SK-N-SH treated with all-trans-retinoic acid at 6 μM for 48 hours (cell line): ENCODE measurements around the gene PRPF38B.

Experiments used
- ATAC-seq: fragments of 200-7000 bp; cut with Tn5 transposase; 3 replicates; pipeline ENCODE4 v1.9.1; 2020; ENCODE audit warnings: mild to moderate bottlenecking, moderate library complexity
- ARNTL ChIP-seq: fragments of 450-650 bp; formaldehyde crosslinking; IDR thresholded peaks from 2 replicates; pipeline ENCODE4 v1.5.0; 2020; ENCODE audit warnings: low read depth, mild to moderate bottlenecking, moderate library complexity, borderline replicate concordance
- BACH2 ChIP-seq: fragments of 250-450 bp; sonication (Bioruptor Pico); IDR thresholded peaks from 2 replicates; pipeline ENCODE4 v1.9.0; 2021; ENCODE audit warnings: mild to moderate bottlenecking, borderline replicate concordance
- CREB5 ChIP-seq: fragments of 250-450 bp; sonication (Bioruptor Pico); IDR thresholded peaks from 2 replicates; pipeline ENCODE4 v1.5.1; 2020; ENCODE audit warnings: low read depth, mild to moderate bottlenecking, moderate library complexity
- CSDC2 ChIP-seq: fragments of 250-450 bp; sonication (Bioruptor Pico); IDR thresholded peaks from 2 replicates; pipeline ENCODE4 v1.5.0; 2020; ENCODE audit warnings: mild to moderate bottlenecking, moderate library complexity
- CSRNP3 ChIP-seq: fragments of 250-450 bp; sonication (Bioruptor Pico); IDR thresholded peaks from 2 replicates; pipeline ENCODE4 v1.5.1; 2021; ENCODE audit warnings: mild to moderate bottlenecking, moderate library complexity
- ESRRG ChIP-seq: fragments of 250-450 bp; sonication (Bioruptor Pico); IDR thresholded peaks from 2 replicates; pipeline ENCODE4 v1.6.1; 2021; ENCODE audit warnings: mild to moderate bottlenecking
- GLIS3 ChIP-seq: fragments of 250-450 bp; sonication (Bioruptor Pico); IDR thresholded peaks from 2 replicates; pipeline ENCODE4 v1.5.0; 2020; ENCODE audit warnings: mild to moderate bottlenecking, moderate library complexity
- ISL1 ChIP-seq: fragments of 250-450 bp; sonication (Bioruptor Pico); IDR thresholded peaks from 2 replicates; pipeline ENCODE4 v2.1.2; 2022; ENCODE audit warnings: mild to moderate bottlenecking, moderate library complexity
- OSR1 ChIP-seq: fragments of 250-450 bp; sonication (Bioruptor Pico); IDR thresholded peaks from 2 replicates; pipeline ENCODE4 v1.8.0; 2022; ENCODE audit warnings: moderate library complexity, mild to moderate bottlenecking, inconsistent platforms
- PATZ1 ChIP-seq: fragments of 250-450 bp; sonication (Bioruptor Pico); IDR thresholded peaks from 2 replicates; pipeline ENCODE4 v1.8.0; 2020; ENCODE audit warnings: mild to moderate bottlenecking, moderate library complexity, borderline replicate concordance
- PPARA ChIP-seq: fragments of 250-450 bp; sonication (Bioruptor Pico); IDR thresholded peaks from 2 replicates; pipeline ENCODE4 v1.5.0; 2020; ENCODE audit warnings: mild to moderate bottlenecking, borderline replicate concordance
- RARB ChIP-seq: fragments of 250-450 bp; sonication (Bioruptor Pico); IDR thresholded peaks from 2 replicates; pipeline ENCODE4 v1.8.0; 2021; ENCODE audit warnings: mild to moderate bottlenecking, moderate library complexity
- TCF4 ChIP-seq: fragments of 250-450 bp; sonication (Bioruptor Pico); IDR thresholded peaks from 2 replicates; pipeline ENCODE4 v1.8.0; 2021; ENCODE audit warnings: mild to moderate bottlenecking, moderate library complexity, borderline replicate concordance
- TOX ChIP-seq: fragments of 250-450 bp; sonication (Bioruptor Pico); IDR thresholded peaks from 2 replicates; pipeline ENCODE4 v1.8.0; 2021; ENCODE audit warnings: mild to moderate bottlenecking, moderate library complexity, borderline replicate concordance
- TSHZ2 ChIP-seq: fragments of 250-450 bp; sonication (Bioruptor Pico); IDR thresholded peaks from 2 replicates; pipeline ENCODE4 v1.5.0; 2020; ENCODE audit warnings: mild to moderate bottlenecking, moderate library complexity
- ZC3H10 ChIP-seq: fragments of 250-450 bp; sonication (Bioruptor Pico); IDR thresholded peaks from 2 replicates; pipeline ENCODE4 v1.5.1; 2021; ENCODE audit warnings: mild to moderate bottlenecking, moderate library complexity
- ZFP3 ChIP-seq: fragments of 250-450 bp; sonication (Bioruptor Pico); IDR thresholded peaks from 2 replicates; pipeline ENCODE4 v1.5.0; 2020; ENCODE audit warnings: mild to moderate bottlenecking, moderate library complexity
- ZFP30 ChIP-seq: fragments of 450-650 bp; formaldehyde crosslinking; IDR thresholded peaks from 2 replicates; pipeline ENCODE4 v1.5.0; 2022; ENCODE audit warnings: mild to moderate bottlenecking, moderate library complexity
- ZNF70 ChIP-seq: fragments of 450-650 bp; formaldehyde crosslinking; IDR thresholded peaks from 2 replicates; pipeline ENCODE4 v1.5.0; 2020; ENCODE audit warnings: mild to moderate bottlenecking, moderate library complexity
- ZNF8 ChIP-seq: fragments of 450-650 bp; formaldehyde crosslinking; IDR thresholded peaks from 2 replicates; pipeline ENCODE4 v1.5.0; 2020; ENCODE audit warnings: mild to moderate bottlenecking, moderate library complexity
- TF ChIP-seq, protein P1 (sequence below): fragments of 250-450 bp; sonication (Bioruptor Pico); IDR thresholded peaks from 2 replicates; pipeline ENCODE4 v1.8.0; 2021; ENCODE audit warnings: low read depth, mild to moderate bottlenecking, moderate library complexity, borderline replicate concordance

PRPF38B gene

GRCh38 chr1:108734171-108734865 lies 42.2 kb downstream of the PRPF38B start:
- TF ChIP-seq PPARA (CRISPR knock-in tag) (no peak), ISL1 (CRISPR knock-in tag) (no peak), CSDC2 (CRISPR knock-in tag) (no peak), OSR1 (no peak), ZFP3 (no peak), TCF4 (CRISPR knock-in tag) (no peak), ESRRG (CRISPR knock-in tag) (no peak), ARNTL (CRISPR knock-in tag) (no peak), ZNF70 (CRISPR knock-in tag) (no peak), BACH2 (no peak), GLIS3 (CRISPR knock-in tag) (no peak), RARB (CRISPR knock-in tag) (no peak), ZC3H10 (CRISPR knock-in tag) (no peak)
- TF ChIP-seq, protein P1, sequence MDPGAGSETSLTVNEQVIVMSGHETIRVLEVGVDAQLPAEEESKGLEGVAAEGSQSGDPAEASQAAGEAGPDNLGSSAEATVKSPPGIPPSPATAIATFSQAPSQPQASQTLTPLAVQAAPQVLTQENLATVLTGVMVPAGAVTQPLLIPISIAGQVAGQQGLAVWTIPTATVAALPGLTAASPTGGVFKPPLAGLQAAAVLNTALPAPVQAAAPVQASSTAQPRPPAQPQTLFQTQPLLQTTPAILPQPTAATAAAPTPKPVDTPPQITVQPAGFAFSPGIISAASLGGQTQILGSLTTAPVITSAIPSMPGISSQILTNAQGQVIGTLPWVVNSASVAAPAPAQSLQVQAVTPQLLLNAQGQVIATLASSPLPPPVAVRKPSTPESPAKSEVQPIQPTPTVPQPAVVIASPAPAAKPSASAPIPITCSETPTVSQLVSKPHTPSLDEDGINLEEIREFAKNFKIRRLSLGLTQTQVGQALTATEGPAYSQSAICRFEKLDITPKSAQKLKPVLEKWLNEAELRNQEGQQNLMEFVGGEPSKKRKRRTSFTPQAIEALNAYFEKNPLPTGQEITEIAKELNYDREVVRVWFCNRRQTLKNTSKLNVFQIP (CRISPR knock-in tag): no peak
- ATAC-seq: no peak

GRCh38 chr1:108742253-108742652 lies 50.1 kb downstream of the PRPF38B start:
- ATAC-seq: no peak
- TF ChIP-seq, protein P1 (CRISPR knock-in tag): no peak
- TF ChIP-seq ZFP3 (no peak), CREB5 (CRISPR knock-in tag) (no peak), BACH2 (no peak), PATZ1 (CRISPR knock-in tag) (no peak), CSRNP3 (CRISPR knock-in tag) (no peak), OSR1 (no peak), ARNTL (CRISPR knock-in tag) (no peak), GLIS3 (CRISPR knock-in tag) (no peak), ZFP30 (CRISPR knock-in tag) (no peak), PPARA (CRISPR knock-in tag) (no peak), ZNF8 (CRISPR knock-in tag) (no peak), RARB (CRISPR knock-in tag) (no peak), ZC3H10 (CRISPR knock-in tag) (no peak), ISL1 (CRISPR knock-in tag) (no peak), TOX (CRISPR knock-in tag) (no peak), ZNF70 (CRISPR knock-in tag) (no peak), ESRRG (CRISPR knock-in tag) (no peak), TSHZ2 (CRISPR knock-in tag) (no peak)
- TF ChIP-seq, all 23 proteins: peak for 0
